Measurements from ENCODE around the gene THRB.

DNA sequence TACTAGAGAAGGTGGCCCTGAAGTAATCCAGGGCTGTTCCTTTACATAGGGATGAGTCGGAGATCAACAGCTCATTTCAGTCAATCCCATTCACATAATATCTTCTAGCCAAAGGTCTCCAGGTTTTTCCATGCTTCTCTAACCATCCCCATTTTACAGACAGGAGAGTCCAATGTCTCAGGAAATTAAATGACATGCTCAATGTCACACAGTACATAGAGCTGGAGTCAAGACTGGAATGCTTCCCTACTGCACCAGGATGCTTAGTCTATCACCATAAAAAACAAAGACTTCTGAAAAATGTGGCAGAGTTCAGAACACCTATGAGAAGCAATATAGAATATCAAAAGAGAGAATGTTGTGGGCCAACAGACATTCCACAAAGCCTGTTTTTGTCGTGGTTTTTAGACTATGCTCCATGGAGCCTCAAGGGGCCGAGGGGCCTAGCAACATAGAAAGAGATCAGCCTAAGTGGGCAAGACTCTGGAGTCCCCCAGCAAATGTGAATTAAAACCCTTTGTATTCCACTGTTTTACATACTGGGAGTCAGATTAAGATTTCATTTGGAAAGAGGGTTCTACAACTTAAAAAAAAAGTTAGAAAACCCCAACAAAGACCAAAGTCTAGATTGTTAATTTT is 122.0 kb downstream of the THRB start:
- TF ChIP-seq, protein P1, sequence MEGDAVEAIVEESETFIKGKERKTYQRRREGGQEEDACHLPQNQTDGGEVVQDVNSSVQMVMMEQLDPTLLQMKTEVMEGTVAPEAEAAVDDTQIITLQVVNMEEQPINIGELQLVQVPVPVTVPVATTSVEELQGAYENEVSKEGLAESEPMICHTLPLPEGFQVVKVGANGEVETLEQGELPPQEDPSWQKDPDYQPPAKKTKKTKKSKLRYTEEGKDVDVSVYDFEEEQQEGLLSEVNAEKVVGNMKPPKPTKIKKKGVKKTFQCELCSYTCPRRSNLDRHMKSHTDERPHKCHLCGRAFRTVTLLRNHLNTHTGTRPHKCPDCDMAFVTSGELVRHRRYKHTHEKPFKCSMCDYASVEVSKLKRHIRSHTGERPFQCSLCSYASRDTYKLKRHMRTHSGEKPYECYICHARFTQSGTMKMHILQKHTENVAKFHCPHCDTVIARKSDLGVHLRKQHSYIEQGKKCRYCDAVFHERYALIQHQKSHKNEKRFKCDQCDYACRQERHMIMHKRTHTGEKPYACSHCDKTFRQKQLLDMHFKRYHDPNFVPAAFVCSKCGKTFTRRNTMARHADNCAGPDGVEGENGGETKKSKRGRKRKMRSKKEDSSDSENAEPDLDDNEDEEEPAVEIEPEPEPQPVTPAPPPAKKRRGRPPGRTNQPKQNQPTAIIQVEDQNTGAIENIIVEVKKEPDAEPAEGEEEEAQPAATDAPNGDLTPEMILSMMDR (IDR thresholded peaks at IDR 0.05): no peak
- no peak for TF ChIP-seq POLR2A (IDR thresholded peaks at IDR 0.05)
- no peak for TF ChIP-seq POLR2AphosphoS5 (IDR thresholded peaks at IDR 0.05; ENCODE audit: insufficient read depth in 1 of 2, low read depth in 1 of 2)

Data from vagina (tissue), 2 donors.